ENCODE data around the gene LMOD2.
A peak's percentile ranks its signal among the peaks of the same experiment; 100 is the strongest.

Gene LMOD2

GRCh38 chr7:123673752-123674398, 18.2 kb downstream of the LMOD2 start:
- no peak for DNase-seq (ENCODE audit: low spot score)

- DNase-seq (ENCODE audit: low spot score) = no peak
Measured at GRCh38 chr7:123674399-123675180, 18.9 kb downstream of the LMOD2 start.

- DNase-seq (ENCODE audit: low spot score) = no peak
Measured at GRCh38 chr7:123675181-123675473, 19.5 kb downstream of the LMOD2 start.

GRCh38 chr7:123677061-123677715, 21.5 kb downstream of the LMOD2 start:
- no peak for DNase-seq (ENCODE audit: low spot score)

DNA sequence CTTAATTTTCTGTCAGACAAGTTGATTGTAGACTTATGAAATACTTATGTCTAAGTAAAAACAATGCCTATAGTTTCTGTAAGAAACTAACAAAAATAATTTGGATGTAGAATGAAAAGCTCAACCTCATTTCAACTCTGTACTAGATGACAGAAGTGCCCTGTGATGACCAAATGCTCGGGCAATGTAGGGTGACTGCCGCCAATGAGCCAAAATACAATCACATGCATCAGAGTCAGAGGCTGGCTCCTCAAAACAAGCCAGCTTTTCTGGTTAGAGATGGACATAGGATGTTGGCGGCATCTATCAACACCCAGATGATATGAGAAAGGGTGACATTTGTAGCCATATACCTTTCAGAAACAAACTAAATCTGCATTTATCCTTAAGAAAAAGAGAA, 23.9 kb downstream of the LMOD2 start:
- no peak for DNase-seq (ENCODE audit: low spot score)

DNA sequence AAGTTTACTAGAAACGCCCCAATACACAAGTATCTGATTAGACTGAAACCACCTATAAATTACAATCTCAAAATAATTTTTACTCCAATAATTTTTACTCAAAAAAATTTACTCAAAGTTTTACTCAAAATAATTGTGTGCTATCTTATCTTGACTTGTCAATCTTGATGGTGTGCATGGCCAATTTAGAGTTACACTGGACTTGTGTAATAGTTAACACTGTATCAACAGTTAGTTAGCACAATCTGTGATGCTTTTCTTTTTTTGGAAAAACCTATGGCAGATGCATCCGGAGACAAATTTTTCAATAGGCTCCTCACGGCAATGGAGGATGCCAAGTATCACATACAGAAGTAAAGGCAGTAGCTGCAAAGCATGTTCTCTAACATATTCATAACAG, 24.9 kb downstream of the LMOD2 start:
- no peak for DNase-seq (ENCODE audit: low spot score)

GRCh38 chr7:123681561-123681960, 25.9 kb downstream of the LMOD2 start:
- no peak for DNase-seq (ENCODE audit: low spot score)

DNA sequence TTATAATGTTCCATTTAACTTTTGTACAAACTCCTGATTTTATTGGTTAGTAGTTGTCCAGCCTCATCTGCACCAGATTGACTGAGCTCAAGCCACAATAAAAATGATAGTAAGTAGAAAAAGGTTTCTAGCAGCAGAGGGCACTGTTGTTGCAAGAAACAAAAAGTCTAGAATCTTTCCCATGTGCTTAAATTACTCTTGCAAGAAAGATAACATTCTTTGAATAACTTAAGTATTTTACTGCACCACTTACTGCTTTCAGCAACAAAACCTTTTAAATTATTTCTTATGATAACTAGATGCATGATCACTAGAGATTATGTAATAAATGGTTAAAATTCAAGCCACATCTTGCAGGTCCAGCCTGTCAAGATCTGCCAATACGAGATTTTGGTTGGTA, 27.0 kb downstream of the LMOD2 start:
- no peak for DNase-seq (ENCODE audit: low spot score)

DNA sequence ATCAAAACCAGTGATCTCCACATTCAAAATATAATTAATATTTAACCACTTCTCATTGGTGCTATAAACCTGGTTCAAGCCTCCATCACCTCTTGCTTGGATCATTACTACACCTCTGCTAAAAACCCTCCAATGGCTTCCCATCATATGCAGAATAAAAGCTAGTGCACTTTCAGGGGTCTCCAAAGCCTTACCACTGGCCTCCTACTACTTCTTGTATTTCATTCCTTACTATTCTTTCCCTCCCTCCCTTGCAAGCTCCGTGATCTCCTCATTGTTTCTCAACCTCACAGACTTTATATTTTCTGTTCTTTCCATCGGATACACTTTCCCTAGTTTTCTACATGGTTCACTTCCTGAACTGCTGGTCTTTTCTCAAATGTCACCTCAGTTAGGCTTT, 31.5 kb downstream of the LMOD2 start:
- DNase-seq (ENCODE audit: low spot score) = no peak

DNA sequence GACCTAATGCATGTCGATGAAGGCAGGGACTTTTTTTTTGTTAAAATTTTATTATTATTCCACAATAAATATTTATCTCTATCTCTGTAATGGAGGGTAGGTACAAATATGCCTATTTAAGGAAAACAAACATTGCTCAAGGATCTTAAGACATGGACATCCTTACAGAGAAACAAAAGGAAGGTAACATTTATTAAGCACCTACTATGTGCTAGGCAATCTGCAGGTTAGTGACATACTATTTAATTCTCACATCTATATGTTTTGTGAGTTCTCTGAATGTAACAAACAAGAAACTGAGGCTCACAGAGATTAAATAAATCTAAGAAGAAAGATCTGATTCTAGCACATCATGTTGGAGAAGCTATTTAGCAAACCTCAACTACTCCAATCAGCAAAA, 32.1 kb downstream of the LMOD2 start:
- DNase-seq (ENCODE audit: low spot score) = no peak

GRCh38 chr7:123689250-123689649, 33.6 kb downstream of the LMOD2 start:
- no peak for DNase-seq (ENCODE audit: low spot score)

- DNase-seq (ENCODE audit: low spot score) = no peak
Measured at GRCh38 chr7:123690550-123690949, 34.9 kb downstream of the LMOD2 start.

GRCh38 chr7:123692471-123692877, 36.8 kb downstream of the LMOD2 start:
- peak; percentile 49 for DNase-seq (ENCODE audit: low spot score)

- DNase-seq (ENCODE audit: low spot score) = no peak
Measured at GRCh38 chr7:123695944-123696677, 40.4 kb downstream of the LMOD2 start.

- DNase-seq (ENCODE audit: low spot score) = no peak
Measured at GRCh38 chr7:123705211-123705901, 49.7 kb downstream of the LMOD2 start.

DNA sequence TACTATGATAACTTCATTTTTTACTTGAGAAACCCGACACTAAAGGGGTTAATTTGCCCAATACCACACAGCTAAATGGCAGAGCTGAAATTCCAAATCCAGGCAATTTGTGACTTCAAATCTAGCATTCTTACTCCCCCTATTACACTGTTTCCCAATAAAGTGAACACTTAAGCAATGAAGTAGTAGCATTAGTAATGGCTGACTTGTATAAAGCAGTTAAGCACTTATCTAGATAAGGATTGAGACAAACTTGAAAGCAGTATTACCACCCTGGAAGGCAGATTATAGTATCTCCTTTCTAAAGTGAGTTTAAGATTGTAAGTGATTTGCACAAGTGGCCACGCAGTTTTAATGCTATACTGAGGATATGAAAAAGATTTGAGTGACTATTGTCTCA, 53.9 kb downstream of the LMOD2 start:
- no peak for DNase-seq (ENCODE audit: low spot score)

DNA sequence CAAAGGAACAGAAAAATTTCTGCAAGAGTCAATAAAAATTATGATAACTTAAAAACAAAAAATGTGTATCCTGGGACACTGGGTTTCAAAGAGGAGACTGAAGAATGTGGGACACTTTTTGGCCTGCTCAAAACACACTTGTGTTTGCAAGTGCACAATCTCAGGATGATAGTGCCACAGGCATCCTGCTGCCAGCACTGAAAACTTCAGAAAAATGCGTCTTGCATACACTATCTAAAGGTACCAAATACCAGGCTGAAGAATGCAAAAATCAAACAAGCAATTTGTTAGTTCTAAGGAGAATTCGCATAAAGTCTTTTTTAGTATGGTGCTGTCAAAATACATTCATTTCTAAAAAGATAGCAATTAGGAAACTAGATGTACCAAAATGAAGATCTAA, 55.0 kb downstream of the LMOD2 start:
- no peak for DNase-seq (ENCODE audit: low spot score)

DNA sequence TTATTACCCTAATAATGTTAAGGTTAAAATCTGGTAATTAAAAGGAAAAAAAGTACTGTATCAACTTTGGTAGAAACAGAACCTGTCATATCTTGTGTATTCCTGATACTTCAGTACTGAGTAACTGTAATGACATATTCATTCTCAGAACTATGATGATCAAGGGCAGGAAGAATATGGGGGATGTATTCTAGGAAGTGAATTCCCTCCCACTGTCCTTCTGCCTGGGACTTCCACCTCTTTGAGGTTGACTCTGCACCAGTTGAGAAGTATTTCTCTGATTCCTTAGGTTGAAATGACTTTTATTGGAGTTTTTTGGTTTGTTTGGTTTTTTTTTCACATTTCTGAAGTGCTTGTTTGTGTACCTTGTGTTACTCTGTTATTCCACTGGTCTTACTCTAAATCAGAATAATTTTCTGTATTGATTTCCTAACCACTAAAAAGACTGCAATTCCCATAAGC, 56.2 kb downstream of the LMOD2 start:
- DNase-seq (ENCODE audit: low spot score) = no peak

GRCh38 chr7:123712619-123713018, 57.0 kb downstream of the LMOD2 start:
- DNase-seq (ENCODE audit: low spot score) = no peak
